OCI-LY7 (cell line): ENCODE measurements around the gene DBN1. TPM values are rescaled to one million over a fixed set of nuclear protein-coding genes. Genes with fewer than 3 reads are reported as not detected.

ENCODE experiments used
- BruUV-seq: library from RNA; stranded (reverse); fragments of 400-500 nt; replicated peaks from 2 replicates; lab custom pipeline; 2021; lab: Mats Ljungman, UMichigan
- CTCF ChIA-PET: fragments of 300-600 bp; sonication (Branson Sonifier 250); formaldehyde crosslinking; loops from one replicate; lab custom pipeline; 2022; ENCODE audit warnings: antibody characterized with exemption; ENCODE audit not compliant: unreplicated experiment; lab: Charles Lee
- POLR2A ChIA-PET: fragments of 300-600 bp; sonication (Branson Sonifier 250); formaldehyde crosslinking; loops from one replicate; lab custom pipeline; 2022; ENCODE audit warnings: antibody characterized with exemption; lab: Charles Lee
- DNase-seq: peaks from one replicate; pipeline ENCODE4 v3.0.0-alpha.2; 2015; ENCODE audit warnings: low spot score
- H2AFZ ChIP-seq: fragments of 200-600 bp; sonication (generic), shearing (Covaris generic); 2 replicates; pipeline ENCODE4 v1.6.1; 2014; ENCODE audit warnings: mild to moderate bottlenecking, antibody characterized with exemption, low read length, moderate library complexity
- H3K27ac ChIP-seq: fragments of 200-600 bp; sonication (generic); 2 replicates; pipeline ENCODE4 v1.5.1; 2014; ENCODE audit warnings: mixed run types, low read depth, mild to moderate bottlenecking, moderate library complexity, low read length, inconsistent platforms; ENCODE audit not compliant: poor library complexity, severe bottlenecking
- H3K36me3 ChIP-seq: fragments of 200-600 bp; sonication (generic); 2 replicates; pipeline ENCODE4 v1.6.1; 2014; ENCODE audit warnings: mild to moderate bottlenecking, antibody characterized with exemption, low read length, moderate library complexity, mixed read lengths; ENCODE audit not compliant: insufficient read depth
- H3K4me1 ChIP-seq: fragments of 200-600 bp; sonication (generic); 2 replicates; pipeline ENCODE4 v1.5.1; 2014; ENCODE audit warnings: mild to moderate bottlenecking, low read length; ENCODE audit not compliant: insufficient read depth, poor library complexity, severe bottlenecking
- H3K4me2 ChIP-seq: fragments of 200-600 bp; sonication (generic); 2 replicates; pipeline ENCODE4 v1.6.1; 2014; ENCODE audit warnings: mild to moderate bottlenecking, low read length
- H3K4me3 ChIP-seq: fragments of 200-600 bp; sonication (generic); 2 replicates; pipeline ENCODE4 v1.5.1; 2014; ENCODE audit warnings: mild to moderate bottlenecking, low read depth, low read length; ENCODE audit not compliant: poor library complexity, severe bottlenecking
- H3K79me2 ChIP-seq: fragments of 200-600 bp; sonication (generic); 2 replicates; pipeline ENCODE4 v1.6.1; 2016; ENCODE audit warnings: low read depth, mild to moderate bottlenecking, low read length, moderate library complexity, mixed read lengths; ENCODE audit not compliant: insufficient read depth
- H3K9me2 ChIP-seq: fragments of 200-600 bp; sonication (generic); 2 replicates; pipeline ENCODE4 v1.6.1; 2016; ENCODE audit warnings: mild to moderate bottlenecking, low read length, mixed read lengths; ENCODE audit not compliant: insufficient read depth
- H3K9me3 ChIP-seq: fragments of 200-600 bp; sonication (generic); 2 replicates; pipeline ENCODE4 v1.6.1; 2014; ENCODE audit warnings: mild to moderate bottlenecking, mixed run types, low read length, mixed read lengths
- H4K20me1 ChIP-seq: fragments of 200-600 bp; sonication (generic); 2 replicates; pipeline ENCODE4 v1.6.1; 2014; ENCODE audit warnings: mild to moderate bottlenecking, antibody characterized with exemption, low read length, moderate library complexity, mixed read lengths; ENCODE audit not compliant: insufficient read depth
- CTCF ChIP-seq: fragments of 200-600 bp; sonication (generic); conservative IDR thresholded peaks from 2 replicates; pipeline ENCODE4 v1.5.1; 2014; ENCODE audit warnings: mild to moderate bottlenecking, antibody characterized with exemption, low read length, moderate library complexity, mixed read lengths
- EZH2phosphoT487 ChIP-seq: fragments of 200-600 bp; sonication (generic); IDR thresholded peaks from 2 replicates; pipeline ENCODE4 v1.6.1; 2018; ENCODE audit warnings: low read depth, borderline replicate concordance, mild to moderate bottlenecking, mixed run types, antibody characterized with exemption, low read length, moderate library complexity, mixed read lengths
- intact Hi-C: fragments of 100-400 bp; cut with micrococcal nuclease; formaldehyde crosslinking; loops from one replicate; pipeline ENCODE4 v1.10.0; 2022; ENCODE audit not compliant: unreplicated experiment
- total RNA-seq, 2 experiments: library from RNA; depleted of rRNA in 1 of 2; stranded (reverse); fragments of >200 nt in 1 of 2; shearing (Covaris generic) in 1 of 2; gene quantifications; 2 replicates each; pipeline ENCODE4 v1.2.3, GENCODE V29; 2014 to 2022

The DBN1 gene
- total RNA-seq, 2 experiments from 2014 or later, result 11.7 to 22.0 TPM

GRCh38 chr5:177449140-177450061, 24.0 kb downstream of the DBN1 start:
- no TSS peak for BruUV-seq
- Histone ChIP-seq H3K9me2 (no peaks in the 10 kb centered on the region), H3K36me3 (no peaks in the 10 kb centered on the region; the same call in 1 of the 2 replicates), H2AFZ (no peak overlapping the region), H3K4me2 (no peak overlapping the region), H4K20me1 (peaks cover 17% of the 10 kb centered on the region), H3K9me3 (no peaks in the 10 kb centered on the region), H3K4me1 (peaks cover 54% of the 10 kb centered on the region), H3K4me3 (no peak overlapping the region), H3K79me2 (no peaks in the 10 kb centered on the region), H3K27ac (no peak overlapping the region)
- ChIA-PET CTCF (no interaction called here), POLR2A (no interaction called here)
- no peak for TF ChIP-seq CTCF
- no peak for TF ChIP-seq EZH2phosphoT487
- intact Hi-C loops, result no loop called here
- DNase-seq, result peak; percentile 22

GRCh38 chr5:177448244-177448950, 25.0 kb downstream of the DBN1 start:
- intact Hi-C loops, result no loop called here
- peak; percentile 51; the same call in 1 of the 2 replicates for TF ChIP-seq CTCF
- TF ChIP-seq EZH2phosphoT487, result no peak
- peaks cover 11% of the 10 kb centered on the region for H4K20me1 ChIP-seq
- CTCF ChIA-PET, result interaction anchor here (0.5 to 1.0 kb wide), 4 partner anchors 49 to 322 kb away, joined by 3 read pairs; partner anchors contain the start of gene PDLIM7
- H3K9me2 ChIP-seq, result no peaks in the 10 kb centered on the region
- no peak overlapping the region for H2AFZ ChIP-seq
- H3K4me1 ChIP-seq, result peaks cover 50% of the 10 kb centered on the region
- H3K79me2 ChIP-seq, result no peaks in the 10 kb centered on the region
- BruUV-seq, result TSS peak; percentile 28
- H3K9me3 ChIP-seq, result no peaks in the 10 kb centered on the region
- no peak overlapping the region for H3K4me3 ChIP-seq
- peak; percentile 45 for DNase-seq
- POLR2A ChIA-PET, result interaction anchor here (0.7 to 1.3 kb wide), 2 partner anchors 44 to 58 kb away, joined by 3 to 5 read pairs; no protein-coding TSS in a partner anchor
- peak overlapping the region; percentile 75 for H3K4me2 ChIP-seq
- no peaks in the 10 kb centered on the region; the same call in none of the 2 replicates for H3K36me3 ChIP-seq
- H3K27ac ChIP-seq, result no peak overlapping the region
